Mesodermal cell (in vitro differentiated cells): ENCODE measurements around the gene KIF2C.
"Not testable (repeated sequence)": the region's sequence is repeated elsewhere in the genome, so short reads cannot be mapped to it uniquely, and the experiment has no call there.

Experiments used
- H3K27ac ChIP-seq: 2 replicates; pipeline ENCODE4 v1.7.0; 2013; ENCODE audit warnings: mild to moderate bottlenecking, low read depth, low read length, moderate library complexity; ENCODE audit not compliant: severe bottlenecking
- H3K36me3 ChIP-seq: 2 replicates; pipeline ENCODE4 v1.7.1; 2013; ENCODE audit warnings: mild to moderate bottlenecking, low read length, moderate library complexity; ENCODE audit not compliant: control insufficient read depth, insufficient read depth
- H3K4me1 ChIP-seq: one replicate; pipeline ENCODE4 v1.7.1; 2013; ENCODE audit warnings: mild to moderate bottlenecking, low read length; ENCODE audit not compliant: insufficient read depth, control insufficient read depth, poor library complexity, severe bottlenecking
- H3K4me3 ChIP-seq: 2 replicates; pipeline ENCODE4 v1.7.0; 2013; ENCODE audit warnings: low read length, control low read depth, mild to moderate bottlenecking; ENCODE audit not compliant: insufficient read depth, poor library complexity, severe bottlenecking; ENCODE audit errors: extremely low read depth
- H3K9me3 ChIP-seq: 2 replicates; pipeline ENCODE4 v1.7.1; 2013; ENCODE audit warnings: mild to moderate bottlenecking, low read length, moderate library complexity; ENCODE audit not compliant: control insufficient read depth
- WGBS, 2 experiments: methylation state at CpG; one replicate each; pipeline ENCODE4 v1.1.5; 2013; ENCODE audit warnings: missing lambda C conversion rate in 2 of 2; ENCODE audit not compliant: insufficient coverage in 2 of 2; 5-methylcytosine and 5-hydroxymethylcytosine counted together

KIF2C gene

GRCh38 chr1:44806704-44807363 is 67.2 kb downstream of the KIF2C start, which contains the start of gene DYNLT4:
Gene DYNLT4 (minus strand): TSS chr1:44807351. CDS start chr1:44806668, 683 bp downstream.
- WGBS, 2 experiments = 70 to 79% methylated on average over 3 to 6 of the region's 7 CpGs
- Histone ChIP-seq H3K4me1 (peaks cover 83% of the 10 kb centered on the region), H3K36me3 (peaks cover 59% of the 10 kb centered on the region), H3K9me3 (no peaks in the 10 kb centered on the region), H3K27ac (peak within 1 kb of the TSS; percentile 100), H3K4me3 (peak within 1 kb of the TSS; percentile 32)

DNA sequence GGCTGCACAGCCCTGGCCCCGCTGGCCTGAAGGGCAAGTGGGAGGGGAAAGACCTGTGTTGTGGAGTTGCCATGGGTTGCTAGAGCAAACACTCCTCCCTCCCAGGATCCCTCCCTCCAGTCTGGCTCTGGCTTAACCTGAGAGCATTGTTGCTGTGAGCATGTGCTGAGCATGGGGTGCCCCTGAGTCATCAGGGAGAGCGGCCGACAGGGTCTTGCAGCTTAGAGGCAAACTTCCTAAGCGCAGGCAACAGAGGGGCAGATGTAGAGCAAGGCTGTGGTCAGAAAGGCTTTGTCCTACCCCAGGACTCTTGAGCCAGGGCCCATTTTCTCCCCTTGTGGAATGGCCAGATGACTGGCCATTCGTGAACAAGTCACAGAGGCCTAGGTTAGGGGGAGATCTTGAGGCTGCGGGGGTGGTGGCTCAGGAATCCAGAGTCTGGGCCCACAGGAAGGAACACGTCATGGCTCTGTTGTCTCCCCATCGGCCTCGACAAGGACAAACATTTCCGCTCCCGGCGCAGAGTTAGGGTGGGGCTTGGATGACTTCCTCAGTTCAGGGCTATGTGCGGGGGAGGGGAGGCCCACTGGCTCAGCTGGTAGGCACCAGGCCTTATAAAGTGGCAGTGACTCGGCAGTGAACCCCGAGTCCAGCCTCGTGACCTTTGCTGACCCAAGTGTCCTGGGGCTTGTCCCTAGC is 67.9 kb downstream of the KIF2C start:
- Histone ChIP-seq H3K4me1 (peaks cover 83% of the 10 kb centered on the region), H3K4me3 (peak overlapping the region; percentile 32), H3K9me3 (no peaks in the 10 kb centered on the region), H3K36me3 (peaks cover 54% of the 10 kb centered on the region), H3K27ac (peak overlapping the region; percentile 100)
- 18 to 26% methylated on average over 15 of the region's 16 CpGs for WGBS, 2 experiments

DNA sequence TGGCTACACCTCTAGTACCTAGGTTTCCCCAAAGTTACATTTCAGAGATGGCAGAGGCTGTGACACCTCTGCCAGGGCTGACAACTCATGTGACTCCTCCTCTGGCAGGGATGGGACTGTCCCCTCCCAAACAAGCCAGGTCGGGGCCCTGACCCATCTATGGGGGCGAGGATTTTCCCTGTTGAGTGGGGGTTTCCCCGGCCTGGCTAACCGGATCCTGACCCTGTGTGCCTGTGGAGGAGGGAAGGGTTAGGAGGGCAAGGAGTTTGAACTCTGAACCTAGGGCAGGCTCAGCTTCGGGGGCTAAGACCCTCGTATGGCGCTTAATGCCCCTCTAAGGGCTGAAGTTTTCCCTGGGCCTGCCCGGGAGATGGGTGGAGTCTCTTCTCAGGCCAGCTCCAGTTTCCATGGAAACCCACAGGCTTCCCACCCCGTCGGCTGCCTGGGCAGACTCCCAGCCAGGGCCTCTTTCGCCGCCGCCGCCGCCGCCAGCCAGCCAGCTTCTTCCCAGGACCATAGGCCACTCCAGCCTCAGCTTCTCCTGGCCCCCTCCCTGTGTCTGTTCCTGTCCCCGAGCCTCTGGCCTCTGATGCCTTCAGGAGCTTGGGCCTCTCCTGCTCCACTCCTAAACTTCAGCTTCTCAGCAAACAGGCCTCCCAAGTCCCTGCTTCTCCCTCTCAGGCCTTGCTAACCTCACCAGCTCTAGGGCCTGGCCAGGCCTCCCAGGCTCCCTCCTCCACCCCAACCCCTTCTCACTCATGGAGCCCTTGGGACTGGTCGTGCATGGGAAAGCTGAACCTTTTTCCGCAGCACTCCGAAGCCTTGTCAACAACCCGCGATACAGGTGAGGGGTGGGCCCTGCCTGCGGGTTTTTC is 68.7 kb downstream of the KIF2C start, which contains the start of gene BTBD19:
BTBD19 (plus strand) TSS at position 461 of the 875 bp plus-strand sequence; CDS start at position 759, 298 bp downstream.
- H3K9me3 ChIP-seq = no peaks in the 10 kb centered on the region
- H3K4me3 ChIP-seq = peak within 1 kb of the TSS; percentile 32
- H3K36me3 ChIP-seq = peaks cover 51% of the 10 kb centered on the region
- H3K27ac ChIP-seq = peak within 1 kb of the TSS; percentile 100
- H3K4me1 ChIP-seq = peaks cover 78% of the 10 kb centered on the region
- WGBS, 2 experiments = 25 to 26% methylated on average over 22 of the region's 23 CpGs

GRCh38 chr1:44808938-44809917 is 69.6 kb downstream of the KIF2C start:
- H3K36me3 ChIP-seq = peaks cover 48% of the 10 kb centered on the region
- peaks cover 69% of the 10 kb centered on the region for H3K4me1 ChIP-seq
- H3K9me3 ChIP-seq = no peaks in the 10 kb centered on the region
- peak overlapping the region; percentile 100 for H3K27ac ChIP-seq
- H3K4me3 ChIP-seq = peak overlapping the region; percentile 32
- WGBS, 2 experiments = 72 to 82% methylated on average over 3 of the region's 6 CpGs

DNA sequence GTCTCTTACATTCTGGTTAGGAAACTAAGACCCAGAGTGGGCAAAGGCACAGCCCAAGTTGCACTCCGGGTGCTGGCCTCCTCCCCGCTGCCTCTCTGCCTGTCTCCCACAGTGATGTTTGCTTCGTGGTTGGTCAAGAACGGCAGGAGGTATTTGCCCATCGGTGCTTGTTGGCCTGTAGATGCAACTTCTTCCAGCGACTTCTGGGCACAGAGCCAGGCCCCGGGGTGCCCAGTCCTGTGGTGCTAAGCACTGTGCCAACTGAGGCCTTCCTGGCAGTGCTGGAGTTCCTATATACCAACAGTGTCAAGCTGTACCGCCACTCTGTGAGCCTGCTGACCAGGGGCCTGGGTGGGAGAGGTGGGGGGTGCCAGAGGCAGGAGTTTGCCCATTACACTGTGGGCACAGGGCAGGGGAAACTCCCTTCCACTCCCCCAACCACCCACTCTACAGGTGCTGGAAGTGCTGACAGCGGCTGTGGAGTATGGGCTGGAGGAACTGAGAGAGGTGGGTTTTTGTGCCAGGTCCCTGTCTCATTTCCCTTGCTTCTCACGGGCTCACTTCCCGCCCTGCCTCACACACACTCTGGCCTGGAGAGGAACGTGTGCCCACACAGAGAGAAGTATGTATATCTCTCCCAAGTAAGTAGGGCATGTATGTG is 70.6 kb downstream of the KIF2C start:
- Histone ChIP-seq H3K4me3 (no peak overlapping the region), H3K4me1 (peaks cover 68% of the 10 kb centered on the region), H3K9me3 (no peaks in the 10 kb centered on the region), H3K27ac (peak overlapping the region; percentile 100), H3K36me3 (peaks cover 48% of the 10 kb centered on the region)
- 94% methylated on average over 7 of the region's 12 CpGs for WGBS, 2 experiments

DNA sequence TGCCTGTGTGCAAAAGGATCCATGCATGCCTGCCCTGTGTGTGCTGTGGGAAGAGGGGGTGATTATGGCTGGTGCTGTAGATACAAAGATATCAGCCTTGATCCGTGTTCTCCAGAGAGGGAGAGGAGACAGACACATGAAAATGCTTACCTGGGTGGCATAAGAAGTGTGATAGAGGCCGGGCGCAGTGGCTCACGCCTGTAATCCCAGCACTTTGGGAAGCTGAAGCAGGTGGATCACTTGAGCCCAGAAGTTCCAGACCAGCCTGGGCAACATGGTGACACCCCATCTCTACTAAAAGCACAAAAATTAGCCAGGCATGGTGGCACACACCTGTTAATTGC is 71.1 kb downstream of the KIF2C start:
- not testable (repeated sequence) for H3K4me3 ChIP-seq, H3K9me3 ChIP-seq
- Histone ChIP-seq H3K36me3 (peaks cover 48% of the 10 kb centered on the region), H3K4me1 (peaks cover 64% of the 10 kb centered on the region), H3K27ac (peak overlapping the region; percentile 91)
- 100% methylated on average over 4 of the region's 4 CpGs for WGBS, 2 experiments

GRCh38 chr1:44811234-44811633 is 71.6 kb downstream of the KIF2C start:
- Histone ChIP-seq H3K9me3 (no peaks in the 10 kb centered on the region), H3K4me1 (peaks cover 59% of the 10 kb centered on the region), H3K4me3 (no peak overlapping the region), H3K36me3 (peaks cover 46% of the 10 kb centered on the region), H3K27ac (peak overlapping the region; percentile 91)
- WGBS, 2 experiments = 81 to 83% methylated on average over 7 to 8 of the region's 8 CpGs

DNA sequence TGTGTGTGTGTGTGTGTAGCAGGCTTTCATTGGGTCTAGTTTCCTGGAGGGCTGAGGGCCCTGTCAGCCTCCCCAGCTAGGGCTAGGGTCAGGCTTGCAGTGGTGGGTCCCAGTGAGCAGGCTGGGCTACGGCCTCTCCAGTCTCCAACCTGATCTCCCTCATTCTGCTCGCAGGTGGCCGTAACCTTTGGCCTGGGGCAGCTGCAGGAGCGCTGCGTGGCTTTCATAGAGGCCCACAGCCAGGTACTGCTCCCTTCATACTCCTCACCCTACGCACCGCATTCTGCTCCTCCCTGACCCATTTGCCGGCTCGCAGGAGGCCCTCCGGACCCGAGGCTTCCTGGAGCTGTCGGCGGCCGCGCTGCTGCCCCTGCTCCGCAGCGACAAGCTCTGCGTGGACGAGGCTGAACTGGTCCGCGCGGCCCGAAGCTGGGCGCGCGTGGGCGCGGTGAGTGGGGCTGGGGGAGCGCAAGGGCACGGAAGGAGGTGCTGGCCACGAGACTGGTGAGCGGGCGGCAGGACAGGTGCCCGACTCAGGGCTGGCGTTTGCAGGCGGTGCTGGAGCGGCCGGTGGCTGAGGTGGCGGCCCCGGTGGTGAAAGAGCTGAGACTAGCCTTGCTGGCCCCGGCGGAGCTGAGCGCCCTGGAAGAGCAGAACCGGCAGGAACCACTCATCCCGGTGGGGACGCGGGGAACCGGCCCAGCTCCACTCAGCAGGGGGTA is 73.3 kb downstream of the KIF2C start:
- H3K27ac ChIP-seq = no peak overlapping the region
- H3K36me3 ChIP-seq = peaks cover 43% of the 10 kb centered on the region
- H3K4me1 ChIP-seq = peaks cover 49% of the 10 kb centered on the region
- WGBS, 2 experiments = 94 to 96% methylated on average over 30 to 48 of the region's 48 CpGs
- H3K4me3 ChIP-seq = no peak overlapping the region
- H3K9me3 ChIP-seq = no peaks in the 10 kb centered on the region

DNA sequence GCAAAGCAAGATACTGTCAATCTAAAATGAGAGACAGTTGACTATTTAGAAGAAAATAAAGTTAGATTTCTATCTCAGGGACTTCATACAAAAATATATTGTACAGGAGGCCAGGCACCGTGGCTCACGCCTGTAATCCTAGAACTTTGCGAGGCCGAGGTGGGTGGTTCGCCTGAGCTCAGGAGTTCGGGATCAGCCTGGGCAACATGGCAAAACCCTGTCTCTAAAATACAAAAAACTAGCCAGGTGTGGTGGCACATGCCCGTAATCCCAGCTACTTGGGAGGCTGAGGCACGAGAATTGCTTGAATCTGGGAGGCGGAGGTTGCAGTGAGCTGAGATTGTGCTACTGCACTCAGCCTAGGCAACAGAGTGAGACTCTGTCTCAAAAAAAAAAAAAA is 76.3 kb downstream of the KIF2C start:
- H3K36me3 ChIP-seq = peaks cover 33% of the 10 kb centered on the region
- not testable (repeated sequence) for H3K4me3 ChIP-seq, H3K9me3 ChIP-seq, H3K27ac ChIP-seq
- peaks cover 20% of the 10 kb centered on the region for H3K4me1 ChIP-seq
- WGBS, 2 experiments = 79 to 89% methylated on average over 6 to 8 of the region's 9 CpGs
